Measurements from ENCODE around the gene KIF2A. TPM values are rescaled to one million over a fixed set of nuclear protein-coding genes. Genes with fewer than 3 reads are reported as not detected.

KIF2A gene
- total RNA-seq, 1 experiment from 2014 or later, result 86.1 TPM

GRCh38 chr5:62296998-62297397, 9.0 kb upstream of the KIF2A start:
- no peak overlapping the region for H4K8ac ChIP-seq (replicated peaks; ENCODE audit: insufficient read length, low read depth, low read length)
- H3K27ac ChIP-seq (ENCODE audit: insufficient read length, low read depth, low read length), result no peak overlapping the region
- H3K23ac ChIP-seq (ENCODE audit: insufficient read length, low read depth, low read length), result no peak overlapping the region
- Mint-ChIP-seq H3K27ac (no peak overlapping the region), H3K9me3 (no peaks in the 10 kb centered on the region; a peak in 1 of 5 replicates), H3K4me3 (no peak overlapping the region), H3K36me3 (ENCODE audit: insufficient read depth in 1 of 3, low read depth in 3 of 3) (no peaks in the 10 kb centered on the region; a peak in 2 of 7 replicates), H3K27me3 (ENCODE audit: low read depth) (peaks cover 35% of the 10 kb centered on the region), H3K4me1 (no peaks in the 10 kb centered on the region)
- no peaks in the 10 kb centered on the region for H3K9me3 ChIP-seq (ENCODE audit: control insufficient read depth, low read depth, low read length)
- no peaks in the 10 kb centered on the region for H3K79me2 ChIP-seq (ENCODE audit: insufficient read depth, low read length)
- H2BK5ac ChIP-seq (ENCODE audit: insufficient read length, low read length), result no peak overlapping the region
- no peak overlapping the region for H3K4ac ChIP-seq (ENCODE audit: low read depth, low read length)
- H2BK15ac ChIP-seq (ENCODE audit: low read depth, low read length), result no peak overlapping the region
- no peaks in the 10 kb centered on the region for H3K27me3 ChIP-seq (ENCODE audit: insufficient read depth, low read length)
- no peak overlapping the region for H4K91ac ChIP-seq (ENCODE audit: insufficient read length, low read depth, low read length)
- no peaks in the 10 kb centered on the region for H3K23me2 ChIP-seq (ENCODE audit: insufficient read length, low read depth, low read length, poor library complexity, severe bottlenecking)
- H3K18ac ChIP-seq (ENCODE audit: insufficient read length, low read depth, low read length), result no peak overlapping the region
- DNase-seq, result no peak
- H2BK20ac ChIP-seq (ENCODE audit: low read depth, low read length, poor library complexity, severe bottlenecking), result no peak overlapping the region
- no CpG with 5 or more reads among the region's 2 CpGs for WGBS (ENCODE audit: extremely low coverage, insufficient read length, low lambda C conversion rate)
- H2AFZ ChIP-seq (ENCODE audit: low read length), result no peak overlapping the region
- no peaks in the 10 kb centered on the region for H3K4me1 ChIP-seq (ENCODE audit: insufficient read depth, low read length)
- H3T11ph ChIP-seq (ENCODE audit: low read length), result no peak overlapping the region
- H2BK120ac ChIP-seq (ENCODE audit: low read depth, low read length, poor library complexity, severe bottlenecking), result no peak overlapping the region
- H3K9ac ChIP-seq (ENCODE audit: extremely low read depth, insufficient read length, low read length), result no peak overlapping the region
- H4K5ac ChIP-seq (ENCODE audit: insufficient read length, low read depth, low read length), result no peak overlapping the region
- H3K14ac ChIP-seq (ENCODE audit: insufficient read depth, low read length), result no peak overlapping the region
- TF ChIP-seq, protein P1, sequence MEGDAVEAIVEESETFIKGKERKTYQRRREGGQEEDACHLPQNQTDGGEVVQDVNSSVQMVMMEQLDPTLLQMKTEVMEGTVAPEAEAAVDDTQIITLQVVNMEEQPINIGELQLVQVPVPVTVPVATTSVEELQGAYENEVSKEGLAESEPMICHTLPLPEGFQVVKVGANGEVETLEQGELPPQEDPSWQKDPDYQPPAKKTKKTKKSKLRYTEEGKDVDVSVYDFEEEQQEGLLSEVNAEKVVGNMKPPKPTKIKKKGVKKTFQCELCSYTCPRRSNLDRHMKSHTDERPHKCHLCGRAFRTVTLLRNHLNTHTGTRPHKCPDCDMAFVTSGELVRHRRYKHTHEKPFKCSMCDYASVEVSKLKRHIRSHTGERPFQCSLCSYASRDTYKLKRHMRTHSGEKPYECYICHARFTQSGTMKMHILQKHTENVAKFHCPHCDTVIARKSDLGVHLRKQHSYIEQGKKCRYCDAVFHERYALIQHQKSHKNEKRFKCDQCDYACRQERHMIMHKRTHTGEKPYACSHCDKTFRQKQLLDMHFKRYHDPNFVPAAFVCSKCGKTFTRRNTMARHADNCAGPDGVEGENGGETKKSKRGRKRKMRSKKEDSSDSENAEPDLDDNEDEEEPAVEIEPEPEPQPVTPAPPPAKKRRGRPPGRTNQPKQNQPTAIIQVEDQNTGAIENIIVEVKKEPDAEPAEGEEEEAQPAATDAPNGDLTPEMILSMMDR (conservative IDR thresholded peaks at IDR 0.05), result no peak
- no peak overlapping the region for H2AK5ac ChIP-seq (ENCODE audit: insufficient read length, low read length)
- no peaks in the 10 kb centered on the region for H3K79me1 ChIP-seq (ENCODE audit: insufficient read depth, low read depth, low read length, poor library complexity, severe bottlenecking)
- H2BK12ac ChIP-seq (ENCODE audit: insufficient read length, low read depth, low read length), result no peak overlapping the region
- no peak overlapping the region for H3K4me2 ChIP-seq (ENCODE audit: insufficient read depth, insufficient read length, low read length)
- H3K56ac ChIP-seq (ENCODE audit: insufficient read length, low read depth, low read length), result no peak overlapping the region
- no peaks in the 10 kb centered on the region for H4K20me1 ChIP-seq (ENCODE audit: control insufficient read depth, insufficient read depth, insufficient read length)

Data from H9 (cell line).